Keratinocyte (primary cell): Measurements from ENCODE around the gene PTPN23. TPM values are rescaled to one million over a fixed set of nuclear protein-coding genes. Genes with fewer than 3 reads are reported as not detected.

ENCODE experiments used
- DNase-seq: peaks from one replicate; pipeline ENCODE4 v3.0.0-alpha.2; 2011; ENCODE audit warnings: low read depth, missing footprints, low spot score
- FAIRE-seq: peaks from 2 replicates; lab custom pipeline; 2011; peaks lifted over from hg19 to GRCh38; lab: Jason Lieb, UNC
- H2AFZ ChIP-seq: 2 replicates; pipeline ENCODE4 v1.6.0; 2012; ENCODE audit warnings: low read length, control low read depth, inconsistent platforms; ENCODE audit not compliant: control insufficient read depth
- H3K27ac ChIP-seq: 2 replicates; pipeline ENCODE4 v1.5.1; 2011; ENCODE audit warnings: low read length; ENCODE audit not compliant: control insufficient read depth, insufficient read depth
- H3K27me3 ChIP-seq: 3 replicates; pipeline ENCODE4 v1.6.0; 2011; ENCODE audit warnings: low read length; ENCODE audit not compliant: control insufficient read depth, insufficient read depth; ENCODE audit errors: extremely low read depth
- H3K36me3 ChIP-seq, 2 experiments: 2 replicates in 1 of 2; 3 replicates in 1 of 2; pipeline ENCODE4 v1.5.1; 2011; ENCODE audit warnings: low read length in 2 of 2, mild to moderate bottlenecking in 1 of 2; ENCODE audit not compliant: control insufficient read depth in 2 of 2, insufficient read depth in 2 of 2; ENCODE audit errors: extremely low read depth in 1 of 2
- H3K4me1 ChIP-seq: 3 replicates; pipeline ENCODE4 v1.5.1; 2011; ENCODE audit warnings: low read length; ENCODE audit not compliant: control insufficient read depth, insufficient read depth; ENCODE audit errors: extremely low read depth
- H3K4me2 ChIP-seq: 3 replicates; pipeline ENCODE4 v1.6.0; 2011; ENCODE audit warnings: low read depth, low read length; ENCODE audit not compliant: control insufficient read depth, insufficient read depth; ENCODE audit errors: extremely low read depth
- H3K4me3 ChIP-seq, 3 experiments: fragments of 200-600 bp in 1 of 3; sonication (generic) in 1 of 3; 2 replicates in 2 of 3; 3 replicates in 1 of 3; pipeline ENCODE4 v1.5.1; 2011 to 2016; ENCODE audit warnings: low read length in 3 of 3, mild to moderate bottlenecking in 3 of 3, control low read depth in 2 of 3, inconsistent platforms in 1 of 3, low read depth in 1 of 3, mixed read lengths in 1 of 3, mixed run types in 1 of 3, moderate library complexity in 1 of 3; ENCODE audit not compliant: control insufficient read depth in 2 of 3, insufficient read depth in 2 of 3; ENCODE audit errors: extremely low read depth in 1 of 3
- H3K79me2 ChIP-seq: 2 replicates; pipeline ENCODE4 v1.6.0; 2012; ENCODE audit warnings: low read length; ENCODE audit not compliant: control insufficient read depth, insufficient read depth
- H3K9ac ChIP-seq: 3 replicates; pipeline ENCODE4 v1.6.0; 2011; ENCODE audit warnings: low read length; ENCODE audit not compliant: control insufficient read depth, insufficient read depth; ENCODE audit errors: extremely low read depth
- H3K9me1 ChIP-seq: 3 replicates; pipeline ENCODE4 v1.6.0; 2011; ENCODE audit warnings: low read length; ENCODE audit not compliant: control insufficient read depth, insufficient read depth; ENCODE audit errors: extremely low read depth
- H3K9me3 ChIP-seq: 2 replicates; pipeline ENCODE4 v1.5.1; 2012; ENCODE audit warnings: low read depth, low read length; ENCODE audit not compliant: control insufficient read depth
- H4K20me1 ChIP-seq: 3 replicates; pipeline ENCODE4 v1.6.0; 2011; ENCODE audit warnings: low read length; ENCODE audit not compliant: control insufficient read depth, insufficient read depth; ENCODE audit errors: extremely low read depth
- EZH2 ChIP-seq: IDR thresholded peaks from one replicate; pipeline ENCODE4 v1.6.1; 2012; ENCODE audit warnings: inconsistent platforms, mild to moderate bottlenecking, low read length, moderate library complexity
- dilution Hi-C: fragments of 300-500 bp; cut with MboI; formaldehyde crosslinking; loops from one replicate; pipeline ENCODE4 v1.7.0; 2020; ENCODE audit warnings: low sequenced_read_pairs; ENCODE audit not compliant: extremely low pct_ligation_motif_present
- polyA plus RNA-seq, 5 experiments: library from polyadenylated mRNA; depleted of rRNA in 3 of 5; stranded (reverse) in 3 of 5; stranded (forward) in 1 of 5; unstranded in 1 of 5; fragments of >200 nt; gene quantifications; 1 replicate in 1 of 5; 2 replicates in 3 of 5; 3 replicates in 1 of 5; pipeline versions ENCODE4 v1.2.1 to v1.2.3, GENCODE V29; 2011 to 2012; ENCODE audit warnings: missing spikeins in 2 of 5, low read depth in 1 of 5, low replicate concordance in 1 of 5
- TF ChIP-seq, protein P1 (sequence below), 3 experiments: IDR thresholded peaks in 1 of 3; conservative IDR thresholded peaks in 1 of 3; optimal IDR thresholded peaks in 1 of 3; 2 replicates in 2 of 3; 3 replicates in 1 of 3; pipeline versions ENCODE3 to v1.5.1; 2011; ENCODE audit warnings: low read length in 3 of 3, mild to moderate bottlenecking in 3 of 3, moderate library complexity in 2 of 3, control low read depth in 1 of 3, inconsistent platforms in 1 of 3; ENCODE audit not compliant: insufficient read depth in 2 of 3; ENCODE audit errors: extremely low read depth in 1 of 3

PTPN23 gene
- polyA plus RNA-seq, 1 donor (not counting 4 experiments of a cell fraction or from before 2014, with no cell fraction given), result 1.3 TPM

DNA sequence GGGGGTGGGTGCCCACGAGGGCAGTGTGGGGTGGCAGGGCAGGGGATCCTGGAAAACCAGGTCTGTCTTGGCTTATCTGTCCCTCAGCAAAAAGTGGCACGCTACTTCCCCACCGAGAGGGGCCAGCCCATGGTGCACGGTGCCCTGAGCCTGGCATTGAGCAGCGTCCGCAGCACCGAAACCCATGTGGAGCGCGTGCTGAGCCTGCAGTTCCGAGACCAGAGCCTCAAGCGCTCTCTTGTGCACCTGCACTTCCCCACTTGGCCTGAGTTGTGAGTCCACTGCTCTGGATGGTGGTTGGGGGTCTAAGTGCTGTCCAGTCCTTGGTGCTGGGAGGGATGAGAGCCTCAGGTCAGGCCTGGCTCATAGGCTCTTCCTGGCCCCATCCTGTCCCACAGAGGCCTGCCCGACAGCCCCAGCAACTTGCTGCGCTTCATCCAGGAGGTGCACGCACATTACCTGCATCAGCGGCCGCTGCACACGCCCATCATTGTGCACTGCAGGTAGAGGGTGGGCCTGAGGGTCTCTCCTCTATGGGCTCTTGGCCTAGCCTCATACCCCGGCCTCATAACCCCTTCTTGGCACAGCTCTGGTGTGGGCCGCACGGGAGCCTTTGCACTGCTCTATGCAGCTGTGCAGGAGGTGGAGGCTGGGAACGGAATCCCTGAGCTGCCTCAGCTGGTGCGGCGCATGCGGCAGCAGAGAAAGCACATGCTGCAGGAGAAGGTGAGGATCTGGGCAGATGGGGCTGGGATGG is 31.1 kb downstream of the PTPN23 start:
- no peaks in the 10 kb centered on the region for H4K20me1 ChIP-seq
- no peak overlapping the region for H3K4me3 ChIP-seq
- DNase-seq, result no peak
- dilution Hi-C loops, result no loop called here
- H3K36me3 ChIP-seq, result peaks cover 47 to 58% of the 10 kb centered on the region in 2 experiments
- H3K79me2 ChIP-seq, result no peaks in the 10 kb centered on the region
- H3K4me2 ChIP-seq, result no peak overlapping the region
- H2AFZ ChIP-seq, result no peak overlapping the region
- TF ChIP-seq EZH2, result no peak
- TF ChIP-seq, protein P1, sequence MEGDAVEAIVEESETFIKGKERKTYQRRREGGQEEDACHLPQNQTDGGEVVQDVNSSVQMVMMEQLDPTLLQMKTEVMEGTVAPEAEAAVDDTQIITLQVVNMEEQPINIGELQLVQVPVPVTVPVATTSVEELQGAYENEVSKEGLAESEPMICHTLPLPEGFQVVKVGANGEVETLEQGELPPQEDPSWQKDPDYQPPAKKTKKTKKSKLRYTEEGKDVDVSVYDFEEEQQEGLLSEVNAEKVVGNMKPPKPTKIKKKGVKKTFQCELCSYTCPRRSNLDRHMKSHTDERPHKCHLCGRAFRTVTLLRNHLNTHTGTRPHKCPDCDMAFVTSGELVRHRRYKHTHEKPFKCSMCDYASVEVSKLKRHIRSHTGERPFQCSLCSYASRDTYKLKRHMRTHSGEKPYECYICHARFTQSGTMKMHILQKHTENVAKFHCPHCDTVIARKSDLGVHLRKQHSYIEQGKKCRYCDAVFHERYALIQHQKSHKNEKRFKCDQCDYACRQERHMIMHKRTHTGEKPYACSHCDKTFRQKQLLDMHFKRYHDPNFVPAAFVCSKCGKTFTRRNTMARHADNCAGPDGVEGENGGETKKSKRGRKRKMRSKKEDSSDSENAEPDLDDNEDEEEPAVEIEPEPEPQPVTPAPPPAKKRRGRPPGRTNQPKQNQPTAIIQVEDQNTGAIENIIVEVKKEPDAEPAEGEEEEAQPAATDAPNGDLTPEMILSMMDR (optimal IDR thresholded peaks at IDR 0.05 in 1 of 3, IDR thresholded peaks at IDR 0.05 in 1 of 3, conservative IDR thresholded peaks at IDR 0.05 in 1 of 3; ENCODE audit: extremely low read depth in 1 of 3, insufficient read depth in 2 of 3, low read length in 3 of 3), result no peak
- H3K27me3 ChIP-seq, result no peaks in the 10 kb centered on the region
- H3K4me1 ChIP-seq, result peaks cover 3% of the 10 kb centered on the region
- no peaks in the 10 kb centered on the region for H3K9me3 ChIP-seq
- no peak overlapping the region for H3K27ac ChIP-seq
- no peak overlapping the region for H3K9ac ChIP-seq
- FAIRE-seq, result no peak
- H3K9me1 ChIP-seq, result no peaks in the 10 kb centered on the region

DNA sequence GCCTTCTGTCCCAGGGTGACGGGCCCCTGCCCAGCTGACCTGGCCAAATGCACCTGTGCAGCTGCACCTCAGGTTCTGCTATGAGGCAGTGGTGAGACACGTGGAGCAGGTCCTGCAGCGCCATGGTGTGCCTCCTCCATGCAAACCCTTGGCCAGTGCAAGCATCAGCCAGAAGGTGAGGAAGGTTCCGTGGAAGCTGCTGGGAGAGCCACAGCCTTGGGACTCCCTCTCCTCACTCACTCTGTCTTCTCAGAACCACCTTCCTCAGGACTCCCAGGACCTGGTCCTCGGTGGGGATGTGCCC is 31.6 kb downstream of the PTPN23 start:
- no peak for DNase-seq
- H4K20me1 ChIP-seq, result no peaks in the 10 kb centered on the region
- H3K4me2 ChIP-seq, result no peak overlapping the region
- H3K9me1 ChIP-seq, result no peaks in the 10 kb centered on the region
- no peaks in the 10 kb centered on the region for H3K4me1 ChIP-seq
- TF ChIP-seq, protein P1 (optimal IDR thresholded peaks at IDR 0.05 in 1 of 3, IDR thresholded peaks at IDR 0.05 in 1 of 3, conservative IDR thresholded peaks at IDR 0.05 in 1 of 3; ENCODE audit: extremely low read depth in 1 of 3, insufficient read depth in 2 of 3, low read length in 3 of 3), result no peak
- TF ChIP-seq EZH2, result no peak
- FAIRE-seq, result no peak
- no peaks in the 10 kb centered on the region for H3K9me3 ChIP-seq
- H3K27me3 ChIP-seq, result no peaks in the 10 kb centered on the region
- no peak overlapping the region for H2AFZ ChIP-seq
- peaks cover 46 to 53% of the 10 kb centered on the region in 2 experiments for H3K36me3 ChIP-seq
- no peak overlapping the region for H3K27ac ChIP-seq
- dilution Hi-C loops, result no loop called here
- H3K4me3 ChIP-seq, result no peak overlapping the region
- H3K79me2 ChIP-seq, result no peaks in the 10 kb centered on the region
- H3K9ac ChIP-seq, result no peak overlapping the region
